Activated naive CD8-positive, alpha-beta T cell treated with anti-CD3 and anti-CD28 coated beads, Interleukin-2, amount 10 ng/mL, durations not matched to agents 7 days and 5 days (primary cell): ENCODE measurements around the gene RNF224. TPM values are rescaled to one million over a fixed set of nuclear protein-coding genes. Genes with fewer than 3 reads are reported as not detected.

Experiments used
- ATAC-seq: fragments of 150-1000 bp; cut with Tn5 transposase; one replicate; pipeline ENCODE4 v1.10.0; 2021; ENCODE audit warnings: low read depth, moderate library complexity
- POLR2A ChIA-PET: fragments of 350-600 bp; sonication (Branson Sonifier 250); formaldehyde crosslinking; loops from one replicate; lab custom pipeline; 2021; ENCODE audit warnings: antibody characterized with exemption; lab: Charles Lee
- DNase-seq: peaks from one replicate; pipeline ENCODE4 v3.0.0; 2021
- H3K27ac Mint-ChIP-seq: one replicate; pipeline ENCODE4 v1.8.0; 2022; ENCODE audit warnings: mild to moderate bottlenecking, mixed read lengths
- H3K27me3 Mint-ChIP-seq: one replicate; pipeline ENCODE4 v1.8.0; 2022; ENCODE audit warnings: mild to moderate bottlenecking, moderate library complexity, mixed read lengths
- H3K36me3 Mint-ChIP-seq: one replicate; pipeline ENCODE4 v1.8.0; 2021; ENCODE audit warnings: mild to moderate bottlenecking, mixed read lengths
- H3K4me1 Mint-ChIP-seq: one replicate; pipeline ENCODE4 v1.8.0; 2021; ENCODE audit warnings: mixed read lengths
- H3K4me3 Mint-ChIP-seq: one replicate; pipeline ENCODE4 v1.8.0; 2022; ENCODE audit warnings: mild to moderate bottlenecking, moderate library complexity, mixed read lengths
- H3K9me3 Mint-ChIP-seq: one replicate; pipeline ENCODE4 v1.8.0; 2021; ENCODE audit warnings: mixed read lengths
- total RNA-seq, 2 experiments: library from RNA; stranded (reverse); gene quantifications; one replicate each; pipeline ENCODE4 v1.2.3, GENCODE V29; 2021

Gene RNF224
- total RNA-seq, 2 experiments from 2014 or later: not detected

- no peak overlapping the region for H3K4me3 Mint-ChIP-seq
- H3K4me1 Mint-ChIP-seq: peaks cover 2% of the 10 kb centered on the region
- no peaks in the 10 kb centered on the region for H3K36me3 Mint-ChIP-seq
- peak overlapping the region; percentile 25 for H3K27ac Mint-ChIP-seq
- H3K9me3 Mint-ChIP-seq: no peaks in the 10 kb centered on the region
- DNase-seq: no peak
- ATAC-seq: no peak
- H3K27me3 Mint-ChIP-seq: no peaks in the 10 kb centered on the region
- POLR2A ChIA-PET: interaction anchor here (0.7 to 2.0 kb wide), 3 partner anchors 10 to 58 kb away, joined by 3 to 7 read pairs (median 5); partner anchors contain the start of genes NDOR1, TMEM203 and TUBB4B
Measured at GRCh38 chr9:137195525-137196220, 31.6 kb upstream of the RNF224 start.

- Mint-ChIP-seq H3K9me3 (no peaks in the 10 kb centered on the region), H3K4me3 (no peak overlapping the region), H3K27ac (no peak overlapping the region), H3K4me1 (peaks cover 10% of the 10 kb centered on the region), H3K27me3 (no peaks in the 10 kb centered on the region), H3K36me3 (no peaks in the 10 kb centered on the region)
- ATAC-seq: no peak
- no peak for DNase-seq
- POLR2A ChIA-PET: interaction anchor here (0.6 to 1.5 kb wide), 3 partner anchors 9 to 61 kb away, joined by 3 to 10 read pairs (median 4); partner anchors contain the start of gene TUBB4B
Measured at GRCh38 chr9:137198051-137198901, 29.0 kb upstream of the RNF224 start.

- Mint-ChIP-seq H3K36me3 (no peaks in the 10 kb centered on the region), H3K4me3 (no peak overlapping the region), H3K27ac (no peak overlapping the region), H3K27me3 (no peaks in the 10 kb centered on the region), H3K9me3 (no peaks in the 10 kb centered on the region), H3K4me1 (peaks cover 12% of the 10 kb centered on the region)
- DNase-seq (no peak), ATAC-seq (no peak)
- POLR2A ChIA-PET: interaction anchor here (0.6 to 1.5 kb wide), 3 partner anchors 10 to 61 kb away, joined by 3 to 10 read pairs (median 4); partner anchors contain the start of gene TUBB4B
Measured at GRCh38 chr9:137198902-137199283, 28.4 kb upstream of the RNF224 start.

GRCh38 chr9:137199411-137200121, 27.7 kb upstream of the RNF224 start:
- Mint-ChIP-seq H3K27ac (peak overlapping the region; percentile 51), H3K4me3 (peak overlapping the region; percentile 78), H3K4me1 (peaks cover 18% of the 10 kb centered on the region), H3K9me3 (no peaks in the 10 kb centered on the region), H3K27me3 (no peaks in the 10 kb centered on the region), H3K36me3 (no peaks in the 10 kb centered on the region)
- POLR2A ChIA-PET: interaction anchor here (1.2 kb wide), 1 partner anchor 11 kb away, joined by 10 read pairs; no protein-coding TSS in a partner anchor
- no peak for DNase-seq
- no peak for ATAC-seq

GRCh38 chr9:137200311-137201204, 26.7 kb upstream of the RNF224 start, which contains the start of gene TPRN:
TSS of gene TPRN (minus strand) at chr9:137200741. CDS start at chr9:137200711, 30 bp downstream.
- POLR2A ChIA-PET: interaction anchor here (0.6 to 3.5 kb wide), 21 partner anchors 8 to 473 kb away, joined by 3 to 42 read pairs (median 5); partner anchors contain the start of genes ANAPC2, CYSRT1, DPP7 and MAN1B1
- Mint-ChIP-seq H3K4me3 (peak within 1 kb of the TSS; percentile 84), H3K36me3 (no peaks in the 10 kb centered on the region), H3K27ac (peak within 1 kb of the TSS; percentile 86), H3K9me3 (no peaks in the 10 kb centered on the region), H3K4me1 (peaks cover 20% of the 10 kb centered on the region), H3K27me3 (no peaks in the 10 kb centered on the region)
- peak; percentile 95 for DNase-seq
- ATAC-seq: peak; percentile 95

- Mint-ChIP-seq H3K36me3 (no peaks in the 10 kb centered on the region), H3K4me3 (peak overlapping the region; percentile 84), H3K4me1 (peaks cover 21% of the 10 kb centered on the region), H3K27ac (peak overlapping the region; percentile 86), H3K27me3 (no peaks in the 10 kb centered on the region), H3K9me3 (no peaks in the 10 kb centered on the region)
- DNase-seq: no peak
- POLR2A ChIA-PET: interaction anchor here (0.6 to 3.5 kb wide), 18 partner anchors 10 to 474 kb away, joined by 3 to 42 read pairs (median 6); partner anchors contain the start of genes ANAPC2, CYSRT1, DPP7 and MAN1B1
- no peak for ATAC-seq
Measured at GRCh38 chr9:137201205-137201868, 26.0 kb upstream of the RNF224 start.

GRCh38 chr9:137202966-137203365, 24.3 kb upstream of the RNF224 start:
- Mint-ChIP-seq H3K4me1 (peaks cover 34% of the 10 kb centered on the region), H3K27me3 (no peaks in the 10 kb centered on the region), H3K4me3 (no peak overlapping the region), H3K27ac (no peak overlapping the region), H3K9me3 (no peaks in the 10 kb centered on the region), H3K36me3 (peaks cover 13% of the 10 kb centered on the region)
- DNase-seq (no peak), ATAC-seq (no peak)
- POLR2A ChIA-PET: interaction anchor here (2.1 to 3.5 kb wide), 2 partner anchors 15 kb away, joined by 4 to 42 read pairs; partner anchors contain the start of genes ANAPC2 and SSNA1

- no peaks in the 10 kb centered on the region for H3K9me3 Mint-ChIP-seq
- peak overlapping the region; percentile 89 for H3K27ac Mint-ChIP-seq
- ATAC-seq: no peak
- POLR2A ChIA-PET: interaction anchor here (0.6 to 4.0 kb wide), 9 partner anchors 10 to 97 kb away, joined by 3 to 31 read pairs (median 5); partner anchors contain the start of genes ANAPC2, CYSRT1, NELFB and NRARP
- H3K4me3 Mint-ChIP-seq: peak overlapping the region; percentile 95
- H3K36me3 Mint-ChIP-seq: peaks cover 13% of the 10 kb centered on the region
- no peak for DNase-seq
- no peaks in the 10 kb centered on the region for H3K27me3 Mint-ChIP-seq
- H3K4me1 Mint-ChIP-seq: peaks cover 35% of the 10 kb centered on the region
Measured at GRCh38 chr9:137204731-137205125, 22.6 kb upstream of the RNF224 start.

- H3K27me3 Mint-ChIP-seq: no peaks in the 10 kb centered on the region
- POLR2A ChIA-PET: interaction anchor here (0.6 to 4.0 kb wide), 11 partner anchors 10 to 96 kb away, joined by 3 to 31 read pairs (median 5); partner anchors contain the start of genes ANAPC2, CYSRT1, NELFB and NRARP
- H3K36me3 Mint-ChIP-seq: peaks cover 15% of the 10 kb centered on the region
- DNase-seq: peak; percentile 97
- peaks cover 35% of the 10 kb centered on the region for H3K4me1 Mint-ChIP-seq
- ATAC-seq: peak; percentile 51
- H3K9me3 Mint-ChIP-seq: no peaks in the 10 kb centered on the region
- peak within 1 kb of the TSS; percentile 90 for H3K27ac Mint-ChIP-seq
- H3K4me3 Mint-ChIP-seq: peak within 1 kb of the TSS; percentile 95
Measured at GRCh38 chr9:137205126-137206069, 21.9 kb upstream of the RNF224 start, which contains the start of the genes NDOR1 and TMEM203. TSS of gene NDOR1 (plus strand) at chr9:137205700. CDS start at chr9:137205778, 78 bp downstream. TSS of gene TMEM203 (minus strand) at chr9:137205648. CDS start at chr9:137205414, 234 bp downstream.

- DNase-seq (no peak), ATAC-seq (no peak)
- Mint-ChIP-seq H3K27ac (peak overlapping the region; percentile 90), H3K27me3 (no peaks in the 10 kb centered on the region), H3K4me3 (peak overlapping the region; percentile 95), H3K36me3 (peaks cover 15% of the 10 kb centered on the region), H3K9me3 (no peaks in the 10 kb centered on the region), H3K4me1 (peaks cover 32% of the 10 kb centered on the region)
- POLR2A ChIA-PET: interaction anchor here (0.7 to 4.0 kb wide), 5 partner anchors 11 to 34 kb away, joined by 5 to 31 read pairs (median 8); partner anchors contain the start of genes ANAPC2, CYSRT1, RNF208 and SSNA1
Measured at GRCh38 chr9:137206602-137207001, 20.7 kb upstream of the RNF224 start.
